GM19397 (cell line): ENCODE results near the gene C6orf118.

Experiments used
- ATAC-seq: cut with Tn5 transposase; IDR thresholded peaks from one replicate; pipeline ENCODE4 v1.9.1; 2021; ENCODE audit warnings: mild to moderate bottlenecking, moderate library complexity; ENCODE audit not compliant: unreplicated experiment

The C6orf118 gene

DNA sequence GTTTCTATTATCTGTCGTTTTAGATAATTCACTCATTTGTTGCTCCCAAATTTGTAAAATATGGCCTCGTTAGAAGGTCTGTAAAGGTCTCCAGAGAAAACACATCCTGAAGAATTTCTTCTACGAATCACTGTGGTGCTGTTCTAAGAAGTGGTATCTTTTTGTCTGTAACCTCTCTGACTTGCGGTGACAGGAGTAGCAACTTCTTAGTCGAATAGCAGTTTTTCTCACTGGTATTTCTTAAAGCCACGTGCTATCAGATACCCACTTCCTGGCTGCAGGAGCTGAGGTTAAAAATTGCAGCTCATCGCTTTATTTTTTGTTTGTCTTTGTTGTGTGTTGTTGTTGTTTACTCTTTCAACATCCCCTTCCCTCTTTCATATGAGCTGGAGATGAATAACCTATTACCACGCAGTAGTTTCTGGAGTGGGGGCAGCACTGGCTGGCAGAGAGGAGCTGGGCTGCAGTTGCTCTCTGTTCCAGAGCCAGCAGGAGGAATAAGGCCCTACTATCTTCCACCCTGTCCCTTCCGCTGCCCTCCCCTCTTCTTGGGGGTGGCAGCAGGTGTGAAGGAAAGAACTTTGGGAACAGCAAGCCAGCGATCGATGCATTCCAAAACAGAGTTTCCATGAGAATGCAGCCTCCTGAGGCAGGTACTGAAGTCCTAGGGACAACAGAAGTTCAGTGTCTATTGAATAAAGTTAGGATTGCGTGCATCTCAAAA is 64.7 kb downstream of the C6orf118 start:
- no peak for ATAC-seq

- no peak for ATAC-seq
These were observed 65.6 kb downstream of the C6orf118 start for GRCh38 chr6:165243801-165244200.

DNA sequence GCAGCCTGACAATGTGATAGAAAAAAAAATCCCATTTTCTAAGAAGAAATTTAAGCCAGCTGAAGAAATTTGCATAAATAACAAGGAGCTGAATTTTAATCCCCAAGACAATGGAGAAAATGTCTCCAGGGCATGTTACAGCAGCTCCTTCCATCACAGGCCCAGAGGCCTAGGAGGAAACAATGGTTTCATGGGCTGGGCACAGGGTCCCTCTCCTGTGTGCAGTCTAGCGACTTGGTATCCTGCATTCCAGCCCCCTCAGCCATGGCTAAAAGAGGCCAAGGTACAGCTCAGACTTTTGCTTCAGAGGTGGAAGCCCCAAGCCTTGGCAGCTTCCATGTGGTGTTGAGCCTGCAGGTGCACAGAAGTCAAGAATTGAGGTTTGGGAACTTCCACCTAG is 73.1 kb downstream of the C6orf118 start:
- ATAC-seq: no peak

- ATAC-seq: no peak
These were observed 76.5 kb downstream of the C6orf118 start for GRCh38 chr6:165232731-165233488.

DNA sequence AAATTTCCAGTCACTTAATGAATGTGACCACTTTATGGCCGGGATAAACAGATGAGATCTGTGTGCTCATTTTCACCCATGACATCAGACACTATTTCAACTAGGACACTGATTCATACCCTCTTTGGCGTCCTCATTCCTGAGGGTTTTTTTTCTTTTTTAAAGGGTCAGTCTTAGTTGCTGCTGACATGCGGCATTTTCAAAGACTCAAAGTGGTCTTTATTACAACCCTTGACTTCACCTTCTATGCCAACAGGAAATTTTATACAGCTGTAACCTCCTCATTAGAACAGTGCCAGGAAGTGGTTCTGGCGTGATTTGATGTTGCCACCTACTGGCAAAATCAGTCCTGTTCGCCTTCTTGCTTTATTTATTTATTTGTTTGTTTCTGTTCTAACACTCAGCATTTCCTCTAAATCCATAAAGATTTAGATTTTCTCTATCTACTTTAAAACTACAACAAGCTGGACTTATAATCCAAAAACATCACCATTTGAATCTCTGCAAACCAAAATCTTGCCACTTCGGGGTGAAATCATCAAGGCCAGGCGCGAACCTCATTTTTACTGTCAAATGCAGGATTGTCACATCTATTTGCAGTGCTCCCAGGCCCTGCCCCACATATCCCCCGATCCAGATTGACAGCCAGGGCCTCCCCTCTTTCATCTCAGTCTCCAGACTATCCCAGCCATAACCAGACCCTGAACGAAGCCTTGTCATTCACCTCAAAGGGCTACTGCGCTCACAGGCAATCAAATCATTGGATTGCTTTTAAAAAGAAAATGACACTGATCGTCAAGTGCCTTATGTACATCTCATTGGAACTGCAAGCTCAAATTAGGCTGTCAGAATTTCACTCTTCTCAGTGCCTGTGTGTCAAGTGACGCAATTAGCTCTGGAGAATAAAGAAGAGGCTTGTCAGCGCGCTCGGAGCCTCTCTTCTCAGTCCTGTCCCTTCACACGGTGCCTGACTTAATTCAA is 77.5 kb downstream of the C6orf118 start:
- no peak for ATAC-seq

DNA sequence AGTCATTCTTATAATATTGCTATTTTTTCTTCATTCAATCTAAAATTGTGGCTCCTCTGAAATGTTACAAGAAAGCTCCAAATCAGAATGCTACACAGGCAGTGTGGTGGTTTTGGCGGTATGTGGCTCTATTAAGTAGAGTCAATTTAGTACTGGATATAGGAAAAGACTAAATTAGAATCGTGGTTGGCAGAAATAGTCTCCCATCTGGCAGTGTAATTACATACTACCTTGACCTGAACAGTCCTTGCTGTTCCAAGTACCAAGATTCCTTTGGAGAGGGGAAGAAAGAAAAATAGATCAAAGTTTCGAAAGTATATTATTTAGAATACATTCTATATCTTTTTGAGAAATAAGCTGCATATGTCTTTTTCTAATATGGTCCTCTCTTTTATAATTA is 78.2 kb downstream of the C6orf118 start:
- ATAC-seq: no peak
